PC-3 (cell line): ENCODE results near the gene VPS26B. TPM values are rescaled to one million over a fixed set of nuclear protein-coding genes. Genes with fewer than 3 reads are reported as not detected.

Experiments used
- ATAC-seq: fragments of 200-7000 bp; cut with Tn5 transposase; 2 replicates; pipeline ENCODE4 v1.9.1; 2020; ENCODE audit warnings: mild to moderate bottlenecking, moderate library complexity
- BruUV-seq: library from RNA; stranded (reverse); fragments of 400-500 nt; replicated peaks from 2 replicates; lab custom pipeline; 2021; lab: Mats Ljungman, UMichigan
- CTCF ChIA-PET: fragments of 300-600 bp; sonication (Branson Sonifier 250); formaldehyde crosslinking; loops from one replicate; lab custom pipeline; 2022; ENCODE audit warnings: antibody characterized with exemption; lab: Charles Lee
- POLR2A ChIA-PET: fragments of 300-600 bp; sonication (Branson Sonifier 250); formaldehyde crosslinking; loops from one replicate; lab custom pipeline; 2022; ENCODE audit warnings: antibody characterized with exemption; ENCODE audit not compliant: unreplicated experiment; lab: Charles Lee
- DNase-seq: peaks from one replicate; pipeline ENCODE4 v3.0.0-alpha.2; 2015
- H2AFZ ChIP-seq: fragments of 300-600 bp; sonication (generic); 2 replicates; pipeline ENCODE4 v1.6.0; 2016; ENCODE audit warnings: antibody characterized with exemption, low read length
- H3F3A ChIP-seq: fragments of 300-600 bp; sonication (generic); one replicate; pipeline ENCODE4 v1.6.0; 2017; ENCODE audit warnings: antibody characterized with exemption, low read length, control low read depth, mild to moderate bottlenecking; ENCODE audit not compliant: unreplicated experiment
- H3K27ac ChIP-seq: fragments of 300-600 bp; sonication (generic); 2 replicates; pipeline ENCODE4 v1.5.1; 2016; ENCODE audit warnings: mild to moderate bottlenecking, low read length
- H3K27me3 ChIP-seq: fragments of 300-600 bp; sonication (generic); 2 replicates; pipeline ENCODE4 v1.6.1; 2016; ENCODE audit warnings: low read length, mixed read lengths
- H3K36me3 ChIP-seq: fragments of 300-600 bp; sonication (generic); 2 replicates; pipeline ENCODE4 v1.6.1; 2016; ENCODE audit warnings: low read depth, mixed run types, low read length, mixed read lengths
- H3K4me1 ChIP-seq: fragments of 300-600 bp; sonication (generic); 2 replicates; pipeline ENCODE4 v1.5.1; 2016; ENCODE audit warnings: low read length; ENCODE audit not compliant: insufficient read depth
- H3K4me2 ChIP-seq: fragments of 300-600 bp; sonication (generic); 2 replicates; pipeline ENCODE4 v1.6.0; 2016; ENCODE audit warnings: low read length
- H3K4me3 ChIP-seq: fragments of 300-600 bp; sonication (generic); 2 replicates; pipeline ENCODE4 v1.5.1; 2016; ENCODE audit warnings: mild to moderate bottlenecking, low read length, mixed read lengths
- H3K79me2 ChIP-seq: fragments of 300-600 bp; sonication (generic); 2 replicates; pipeline ENCODE4 v1.6.1; 2017; ENCODE audit warnings: low read length, mixed read lengths
- H3K9ac ChIP-seq: fragments of 300-600 bp; sonication (generic); 2 replicates; pipeline ENCODE4 v1.6.0; 2016; ENCODE audit warnings: mild to moderate bottlenecking, low read length
- H3K9me2 ChIP-seq: fragments of 300-600 bp; sonication (generic); replicated peaks from 2 replicates; pipeline ENCODE4 v1.6.1; 2016; ENCODE audit warnings: mixed run types, low read length, mixed read lengths
- H3K9me3 ChIP-seq: fragments of 300-600 bp; sonication (generic); 2 replicates; pipeline ENCODE4 v1.6.1; 2016; ENCODE audit warnings: low read length, mixed read lengths
- H4K20me1 ChIP-seq: fragments of 300-600 bp; sonication (generic); 2 replicates; pipeline ENCODE4 v1.6.1; 2016; ENCODE audit warnings: low read length, mixed read lengths
- EZH2 ChIP-seq: fragments of 300-600 bp; sonication (generic); IDR thresholded peaks from one replicate; pipeline ENCODE4 v1.6.1; 2017; ENCODE audit warnings: antibody characterized with exemption, mild to moderate bottlenecking, low read length; ENCODE audit not compliant: unreplicated experiment
- EZH2phosphoT487 ChIP-seq: fragments of 300-600 bp; sonication (generic); IDR thresholded peaks from 2 replicates; pipeline ENCODE4 v1.6.1; 2018; ENCODE audit warnings: mild to moderate bottlenecking, antibody characterized with exemption, low read length, borderline replicate concordance
- intact Hi-C: fragments of 100-400 bp; cut with micrococcal nuclease; formaldehyde crosslinking; loops from 2 replicates; pipeline ENCODE4 v1.9.0; 2023
- total RNA-seq: library from RNA; depleted of rRNA; stranded (reverse); fragments of >200 nt; gene quantifications from 2 replicates; pipeline ENCODE4 v1.2.3, GENCODE V29; 2014; rRNA removed
- TF ChIP-seq, protein P1 (sequence below): fragments of 300-600 bp; sonication (generic); conservative IDR thresholded peaks from 2 replicates; pipeline ENCODE4 v1.5.1; 2017; ENCODE audit warnings: antibody characterized with exemption, low read depth, mild to moderate bottlenecking, low read length

Gene VPS26B
- total RNA-seq, 1 experiment from 2014 or later = 49.2 TPM

DNA sequence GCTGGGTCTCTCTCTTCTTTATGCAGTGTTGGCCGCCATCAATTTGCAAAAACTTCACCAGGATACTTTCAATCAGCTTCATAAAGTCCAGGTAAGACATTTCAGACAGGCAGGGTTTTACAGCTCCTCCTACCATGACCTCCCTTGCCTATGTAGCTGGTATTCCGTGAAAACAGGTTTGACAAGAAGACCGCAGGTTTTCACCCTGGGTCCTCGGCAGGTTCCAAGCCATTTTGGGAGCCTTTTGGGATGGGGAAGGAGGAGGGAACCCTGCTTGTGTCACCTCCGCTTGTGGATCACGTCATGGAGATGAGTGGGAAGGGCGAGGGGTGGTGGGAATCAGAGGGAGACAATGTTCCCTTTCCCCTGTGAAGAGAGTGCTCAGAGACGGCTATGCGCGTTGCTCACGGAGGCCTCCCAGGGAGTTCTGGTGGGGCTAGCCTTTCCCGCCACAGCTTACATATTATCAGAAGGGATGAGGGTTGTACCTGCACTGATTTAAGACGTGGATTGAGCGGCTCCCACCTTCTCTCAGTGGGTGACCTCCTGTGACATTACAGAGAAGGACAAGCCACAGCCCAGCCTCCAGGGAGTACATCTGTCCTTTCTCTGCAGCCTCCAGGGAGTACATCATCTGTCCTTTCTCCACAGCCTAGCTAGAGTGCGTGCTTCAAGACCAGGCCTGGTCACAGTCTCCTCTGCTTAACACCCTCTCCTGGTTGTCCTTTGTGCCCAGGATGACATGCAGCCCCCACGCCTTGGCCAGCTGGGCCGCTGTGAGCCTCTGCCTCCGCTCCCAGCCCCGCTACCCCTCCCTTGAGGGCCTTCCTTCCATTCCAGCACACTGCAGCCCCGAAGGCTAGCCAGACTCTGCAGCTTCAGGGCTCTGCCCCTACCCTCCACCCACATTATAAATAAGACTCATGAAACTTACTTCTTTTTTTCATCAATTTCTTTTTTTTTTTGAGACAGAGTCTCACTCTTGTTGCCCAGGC is 68.9 kb downstream of the VPS26B start:
- no peak for TF ChIP-seq EZH2phosphoT487
- TF ChIP-seq EZH2 = no peak
- TF ChIP-seq, protein P1, sequence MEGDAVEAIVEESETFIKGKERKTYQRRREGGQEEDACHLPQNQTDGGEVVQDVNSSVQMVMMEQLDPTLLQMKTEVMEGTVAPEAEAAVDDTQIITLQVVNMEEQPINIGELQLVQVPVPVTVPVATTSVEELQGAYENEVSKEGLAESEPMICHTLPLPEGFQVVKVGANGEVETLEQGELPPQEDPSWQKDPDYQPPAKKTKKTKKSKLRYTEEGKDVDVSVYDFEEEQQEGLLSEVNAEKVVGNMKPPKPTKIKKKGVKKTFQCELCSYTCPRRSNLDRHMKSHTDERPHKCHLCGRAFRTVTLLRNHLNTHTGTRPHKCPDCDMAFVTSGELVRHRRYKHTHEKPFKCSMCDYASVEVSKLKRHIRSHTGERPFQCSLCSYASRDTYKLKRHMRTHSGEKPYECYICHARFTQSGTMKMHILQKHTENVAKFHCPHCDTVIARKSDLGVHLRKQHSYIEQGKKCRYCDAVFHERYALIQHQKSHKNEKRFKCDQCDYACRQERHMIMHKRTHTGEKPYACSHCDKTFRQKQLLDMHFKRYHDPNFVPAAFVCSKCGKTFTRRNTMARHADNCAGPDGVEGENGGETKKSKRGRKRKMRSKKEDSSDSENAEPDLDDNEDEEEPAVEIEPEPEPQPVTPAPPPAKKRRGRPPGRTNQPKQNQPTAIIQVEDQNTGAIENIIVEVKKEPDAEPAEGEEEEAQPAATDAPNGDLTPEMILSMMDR = no peak
- no peak for DNase-seq
- Histone ChIP-seq H3K27me3 (peaks cover 49% of the 10 kb centered on the region), H2AFZ (no peak overlapping the region), H4K20me1 (no peaks in the 10 kb centered on the region), H3K9me2 (no peaks in the 10 kb centered on the region), H3K79me2 (no peaks in the 10 kb centered on the region), H3K9ac (no peak overlapping the region), H3F3A (no peaks in the 10 kb centered on the region), H3K27ac (no peak overlapping the region), H3K9me3 (no peaks in the 10 kb centered on the region), H3K36me3 (no peaks in the 10 kb centered on the region), H3K4me2 (no peak overlapping the region), H3K4me1 (no peaks in the 10 kb centered on the region), H3K4me3 (no peak overlapping the region)
- no peak for ATAC-seq
- BruUV-seq = no TSS peak
- POLR2A ChIA-PET = no interaction called here
- intact Hi-C loops = no loop called here
- CTCF ChIA-PET = no interaction called here

DNA sequence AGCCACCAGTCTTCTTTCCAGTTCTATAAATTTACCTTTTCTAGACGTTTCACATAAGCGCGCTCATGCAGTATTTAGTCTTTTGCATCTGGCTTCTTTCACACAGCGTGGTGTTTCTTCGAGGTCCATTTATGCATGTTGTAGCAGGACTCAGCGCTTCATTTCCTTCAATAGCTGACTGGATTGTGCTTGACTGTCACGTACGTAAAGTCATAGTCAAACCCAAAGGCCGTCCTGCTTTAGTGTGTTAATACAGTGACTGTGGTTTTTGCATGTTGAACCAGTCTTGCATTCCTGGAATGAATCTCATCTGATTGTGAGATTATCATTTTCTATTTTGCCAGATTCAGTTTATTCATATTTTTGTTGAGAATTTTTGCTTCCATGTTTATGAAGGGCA is 70.2 kb downstream of the VPS26B start:
- Histone ChIP-seq H3K36me3 (no peaks in the 10 kb centered on the region), H3K9ac (no peak overlapping the region), H3K9me3 (no peaks in the 10 kb centered on the region), H3K9me2 (no peaks in the 10 kb centered on the region), H3F3A (no peaks in the 10 kb centered on the region), H3K27ac (no peak overlapping the region), H3K4me3 (no peak overlapping the region), H3K79me2 (no peaks in the 10 kb centered on the region), H3K27me3 (peaks cover 57% of the 10 kb centered on the region), H2AFZ (no peak overlapping the region), H3K4me1 (no peaks in the 10 kb centered on the region), H4K20me1 (no peaks in the 10 kb centered on the region), H3K4me2 (no peak overlapping the region)
- ChIA-PET CTCF (no interaction called here), POLR2A (no interaction called here)
- ATAC-seq (no peak), DNase-seq (no peak)
- TF ChIP-seq EZH2 (no peak), EZH2phosphoT487 (no peak)
- TF ChIP-seq, protein P1 = no peak
- intact Hi-C loops = no loop called here
- BruUV-seq = no TSS peak

Other genes starting within 250 kb of the VPS26B start
- gene JAM3, start 155.6 kb upstream of the VPS26B start, total RNA-seq = 1.6 and 3.1 TPM in 2 replicates
- gene NCAPD3, start 704 bp upstream of the VPS26B start, total RNA-seq = 74.5 and 85.0 TPM in 2 replicates
- gene THYN1, start 28.7 kb downstream of the VPS26B start, total RNA-seq = 56.2 and 56.6 TPM in 2 replicates
- gene ACAD8, start 28.9 kb downstream of the VPS26B start, total RNA-seq = 17.6 and 22.6 TPM in 2 replicates
- not detected in 2 replicates for gene GLB1L3, start 51.7 kb downstream of the VPS26B start, total RNA-seq
- gene GLB1L2, start 107.3 kb downstream of the VPS26B start, total RNA-seq = 0.62 and 1.1 TPM in 2 replicates
- gene B3GAT1, start 187.6 kb downstream of the VPS26B start, total RNA-seq = not detected in 2 replicates